H54 (cell line): ENCODE data around the gene SLC26A9.
"Not testable (repeated sequence)": the region's sequence is repeated elsewhere in the genome, so short reads cannot be mapped to it uniquely, and the experiment has no call there.

ENCODE experiments used
- DNase-seq: peaks from one replicate; pipeline ENCODE4 v3.0.0; 2011; ENCODE audit warnings: low spot score, mixed read lengths; ENCODE audit not compliant: insufficient read length
- FAIRE-seq: peaks from 3 replicates; lab custom pipeline; 2011; peaks lifted over from hg19 to GRCh38; lab: Jason Lieb, UNC
- POLR2A ChIP-seq: IDR thresholded peaks from 2 replicates; pipeline ENCODE4 v1.6.1; 2011; ENCODE audit warnings: low read depth, mild to moderate bottlenecking, low read length

The SLC26A9 gene

GRCh38 chr1:205883792-205884191, 59.5 kb downstream of the SLC26A9 start:
- TF ChIP-seq POLR2A = no peak
- FAIRE-seq = no peak
- DNase-seq = no peak

GRCh38 chr1:205880923-205881322, 62.3 kb downstream of the SLC26A9 start:
- DNase-seq (no peak), FAIRE-seq (no peak)
- no peak for TF ChIP-seq POLR2A

DNA sequence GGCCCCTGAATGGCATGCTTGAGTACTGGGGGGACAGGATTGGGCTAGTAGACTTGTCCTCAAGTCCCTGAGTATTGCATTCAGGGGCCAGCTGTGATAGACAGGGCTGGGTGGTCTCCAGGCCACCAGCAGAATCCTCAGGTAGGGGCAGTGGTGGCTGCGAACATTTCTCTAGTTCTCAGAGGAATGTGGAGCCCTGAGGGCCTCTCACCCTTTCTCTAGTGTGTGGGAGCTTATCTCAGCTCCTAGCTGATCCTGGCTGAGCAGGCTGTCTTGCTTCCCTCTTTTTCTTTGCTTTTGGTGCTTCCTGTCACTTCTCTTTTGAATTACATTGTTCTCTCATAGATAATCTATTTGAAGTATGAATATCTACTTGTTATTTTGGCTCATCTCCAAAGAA, 63.3 kb downstream of the SLC26A9 start:
- DNase-seq (no peak), FAIRE-seq (no peak)
- no peak for TF ChIP-seq POLR2A

GRCh38 chr1:205878026-205878425, 65.2 kb downstream of the SLC26A9 start:
- no peak for TF ChIP-seq POLR2A
- FAIRE-seq = no peak
- DNase-seq = no peak

GRCh38 chr1:205873148-205873547, 70.1 kb downstream of the SLC26A9 start:
- not testable (repeated sequence) for DNase-seq, FAIRE-seq

GRCh38 chr1:205870236-205870635, 73.0 kb downstream of the SLC26A9 start:
- FAIRE-seq (no peak), DNase-seq (no peak)
- no peak for TF ChIP-seq POLR2A
